Upper lobe of left lung (tissue), 4 donors: ENCODE measurements around the gene HHAT.

Experiments
- EP300 ChIP-seq, 4 donors: sonication (generic); formaldehyde crosslinking; IDR thresholded peaks; one replicate each; pipeline ENCODE4 v1.5.1; 2017; ENCODE audit warnings: antibody characterized with exemption in 4 of 4, control low read depth in 2 of 4
- POLR2A ChIP-seq, 4 donors: fragments of 450-650 bp; IDR thresholded peaks; one replicate each; pipeline ENCODE4 v1.5.1; 2016 to 2017; ENCODE audit warnings: antibody characterized with exemption in 4 of 4, mild to moderate bottlenecking in 2 of 4
- TF ChIP-seq, protein P1 (sequence below), 6 experiments: fragments of 450-650 bp in 4 of 6; fragments of 200-600 bp in 2 of 6; sonication (generic) in 2 of 6; IDR thresholded peaks; one replicate each; pipeline ENCODE4 v1.5.1; 2016 to 2019; ENCODE audit warnings: antibody characterized with exemption in 6 of 6

DNA sequence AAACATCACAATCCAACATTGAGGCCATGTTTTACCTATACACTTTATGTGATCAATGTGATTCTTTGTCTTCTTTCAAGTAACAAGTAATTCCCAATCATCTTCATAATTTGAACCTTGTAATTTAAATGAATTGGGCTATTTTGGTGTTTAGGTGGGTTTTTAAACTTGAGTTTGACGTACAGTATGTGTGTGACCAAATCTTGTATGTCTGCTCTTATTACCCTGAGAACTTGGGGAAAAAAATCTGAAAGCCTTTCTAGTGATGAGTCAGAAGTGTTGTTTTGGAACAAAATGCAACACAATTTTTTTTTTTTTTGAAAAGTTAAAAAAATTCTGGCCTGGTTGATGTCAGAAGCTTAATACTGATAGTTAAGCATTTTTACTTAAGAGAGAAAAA, 68.5 kb downstream of the HHAT start:
- TF ChIP-seq, protein P1, sequence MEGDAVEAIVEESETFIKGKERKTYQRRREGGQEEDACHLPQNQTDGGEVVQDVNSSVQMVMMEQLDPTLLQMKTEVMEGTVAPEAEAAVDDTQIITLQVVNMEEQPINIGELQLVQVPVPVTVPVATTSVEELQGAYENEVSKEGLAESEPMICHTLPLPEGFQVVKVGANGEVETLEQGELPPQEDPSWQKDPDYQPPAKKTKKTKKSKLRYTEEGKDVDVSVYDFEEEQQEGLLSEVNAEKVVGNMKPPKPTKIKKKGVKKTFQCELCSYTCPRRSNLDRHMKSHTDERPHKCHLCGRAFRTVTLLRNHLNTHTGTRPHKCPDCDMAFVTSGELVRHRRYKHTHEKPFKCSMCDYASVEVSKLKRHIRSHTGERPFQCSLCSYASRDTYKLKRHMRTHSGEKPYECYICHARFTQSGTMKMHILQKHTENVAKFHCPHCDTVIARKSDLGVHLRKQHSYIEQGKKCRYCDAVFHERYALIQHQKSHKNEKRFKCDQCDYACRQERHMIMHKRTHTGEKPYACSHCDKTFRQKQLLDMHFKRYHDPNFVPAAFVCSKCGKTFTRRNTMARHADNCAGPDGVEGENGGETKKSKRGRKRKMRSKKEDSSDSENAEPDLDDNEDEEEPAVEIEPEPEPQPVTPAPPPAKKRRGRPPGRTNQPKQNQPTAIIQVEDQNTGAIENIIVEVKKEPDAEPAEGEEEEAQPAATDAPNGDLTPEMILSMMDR (IDR thresholded peaks at IDR 0.05): no peak
- no peak for TF ChIP-seq EP300 (IDR thresholded peaks at IDR 0.05)
- TF ChIP-seq POLR2A (IDR thresholded peaks at IDR 0.05): no peak
